ENCODE data around the gene WNT10A. TPM values are rescaled to one million over a fixed set of nuclear protein-coding genes. Genes with fewer than 3 reads are reported as not detected.

The WNT10A gene
- total and polyA plus RNA-seq, 2 donors (not counting 1 experiment from before 2014, with no cell fraction given): 15.2 to 36.6 TPM

DNA sequence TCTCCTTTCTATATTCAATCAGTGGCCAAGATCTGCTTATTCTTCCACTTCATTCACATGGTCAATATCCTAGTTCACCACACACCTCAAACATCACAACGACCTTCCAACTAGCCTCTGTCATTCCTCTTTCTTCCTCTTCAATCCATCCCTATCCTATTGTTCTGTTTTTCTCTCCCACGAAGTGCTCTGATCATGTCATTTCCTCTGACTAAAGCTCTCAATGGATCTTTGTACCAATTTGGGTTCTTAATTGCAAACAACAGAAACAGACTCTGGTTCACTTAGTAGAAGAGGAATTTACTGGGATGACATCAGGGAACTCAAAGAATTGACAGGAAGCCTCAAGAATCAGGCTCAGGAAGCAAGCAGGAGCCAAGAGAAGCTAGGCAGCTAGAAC is 23.5 kb downstream of the WNT10A start:
- Histone ChIP-seq H3K4me3 (ENCODE audit: control extremely low read depth in 1 of 5, extremely low read depth in 1 of 5, insufficient read depth in 1 of 5, low read depth in 2 of 5, low read length in 4 of 5) (no peak overlapping the region), H3K79me2 (ENCODE audit: control insufficient read depth, insufficient read depth, low read length) (no peaks in the 10 kb centered on the region), H4K20me1 (ENCODE audit: control insufficient read depth, insufficient read depth, low read length, poor library complexity, severe bottlenecking) (no peaks in the 10 kb centered on the region), H3K27ac (ENCODE audit: low read length in 2 of 2) (no peak overlapping the region), H3K36me3 (replicated peaks in 1 of 2; ENCODE audit: control extremely low read depth in 1 of 2, control insufficient read depth in 1 of 2, extremely low read depth in 1 of 2, insufficient read depth in 2 of 2, low read length in 1 of 2) (no peaks in the 10 kb centered on the region), H2AFZ (ENCODE audit: insufficient read depth, low read depth, low read length, poor library complexity, severe bottlenecking) (no peak overlapping the region), H3K4me1 (ENCODE audit: control insufficient read depth in 2 of 2, insufficient read depth in 2 of 2, low read length in 2 of 2) (peaks cover 6 to 9% of the 10 kb centered on the region in 2 donors), H3K9me3 (ENCODE audit: control extremely low read depth in 1 of 3, control insufficient read depth in 2 of 3, insufficient read depth in 1 of 3, low read length in 2 of 3) (peaks cover 0 to 5% (median 0%) of the 10 kb centered on the region in 3 donors), H3K9ac (ENCODE audit: low read length) (no peak overlapping the region), H3K27me3 (replicated peaks in 1 of 4; ENCODE audit: control extremely low read depth in 1 of 4, control insufficient read depth in 3 of 4, insufficient read depth in 4 of 4, low read length in 3 of 4) (peaks cover 0 to 30% (median 18%) of the 10 kb centered on the region in 4 experiments), H3K4me2 (replicated peaks; ENCODE audit: low read depth, low read length, poor library complexity, severe bottlenecking) (no peak overlapping the region)
- ChIA-PET CTCF (interaction anchor here (2.0 to 21.8 kb wide), 2 partner anchors 25 to 53 kb away, joined by 5 to 1627 read pairs; partner anchors contain the start of gene WNT10A), POLR2A (no interaction called here)
- intact Hi-C loops (cut with micrococcal nuclease): no loop called here
- DNase-seq (no peak), ATAC-seq (ENCODE audit: low read depth) (no peak)
- H3K27me3 Mint-ChIP-seq: peaks cover 53% of the 10 kb centered on the region
- H3K9me3 Mint-ChIP-seq (ENCODE audit: insufficient read depth): no peaks in the 10 kb centered on the region
- H3K27ac Mint-ChIP-seq: no peak overlapping the region
- WGBS (ENCODE audit: insufficient coverage): 10% methylated on average over 2 of the region's 2 CpGs
- H3K4me1 Mint-ChIP-seq: peaks cover 6% of the 10 kb centered on the region
- no peak for TF ChIP-seq EZH2 (IDR thresholded peaks at IDR 0.05; ENCODE audit: borderline replicate concordance, insufficient read depth, low read depth, low read length, poor library complexity, severe bottlenecking)
- TF ChIP-seq, protein P1, sequence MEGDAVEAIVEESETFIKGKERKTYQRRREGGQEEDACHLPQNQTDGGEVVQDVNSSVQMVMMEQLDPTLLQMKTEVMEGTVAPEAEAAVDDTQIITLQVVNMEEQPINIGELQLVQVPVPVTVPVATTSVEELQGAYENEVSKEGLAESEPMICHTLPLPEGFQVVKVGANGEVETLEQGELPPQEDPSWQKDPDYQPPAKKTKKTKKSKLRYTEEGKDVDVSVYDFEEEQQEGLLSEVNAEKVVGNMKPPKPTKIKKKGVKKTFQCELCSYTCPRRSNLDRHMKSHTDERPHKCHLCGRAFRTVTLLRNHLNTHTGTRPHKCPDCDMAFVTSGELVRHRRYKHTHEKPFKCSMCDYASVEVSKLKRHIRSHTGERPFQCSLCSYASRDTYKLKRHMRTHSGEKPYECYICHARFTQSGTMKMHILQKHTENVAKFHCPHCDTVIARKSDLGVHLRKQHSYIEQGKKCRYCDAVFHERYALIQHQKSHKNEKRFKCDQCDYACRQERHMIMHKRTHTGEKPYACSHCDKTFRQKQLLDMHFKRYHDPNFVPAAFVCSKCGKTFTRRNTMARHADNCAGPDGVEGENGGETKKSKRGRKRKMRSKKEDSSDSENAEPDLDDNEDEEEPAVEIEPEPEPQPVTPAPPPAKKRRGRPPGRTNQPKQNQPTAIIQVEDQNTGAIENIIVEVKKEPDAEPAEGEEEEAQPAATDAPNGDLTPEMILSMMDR (IDR thresholded peaks at IDR 0.05): no peak
- no peak overlapping the region for H3K4me3 Mint-ChIP-seq
